ENCODE measurements around the gene HAPLN1. TPM values are rescaled to one million over a fixed set of nuclear protein-coding genes. Genes with fewer than 3 reads are reported as not detected.
A peak's percentile ranks its signal among the peaks of the same experiment; 100 is the strongest.

HAPLN1 gene
- total and polyA plus RNA-seq, 2 donors, result 0.14 to 0.18 TPM

GRCh38 chr5:83723031-83723430, 2.4 kb upstream of the HAPLN1 start:
- DNase-seq (ENCODE audit: low read depth in 6 of 9, low spot score in 9 of 9), result no peak
- 62% methylated on average over 7 of the region's 7 CpGs for whole genome bisulfite sequencing
- H3K9me3 ChIP-seq (ENCODE audit: control insufficient read depth in 2 of 2, insufficient read depth in 1 of 2, low read length in 1 of 2), result no peaks in the 10 kb centered on the region
- H3K27me3 ChIP-seq (ENCODE audit: control insufficient read depth in 2 of 2, insufficient read depth in 1 of 2, low read length in 1 of 2), result peaks cover 26 to 35% of the 10 kb centered on the region in 2 donors
- H3K4me3 ChIP-seq (ENCODE audit: low read length in 2 of 2), result no peak overlapping the region
- H3K4me1 ChIP-seq (ENCODE audit: control insufficient read depth in 2 of 2, insufficient read depth in 2 of 2, low read length in 2 of 2), result peaks cover 0 to 6% of the 10 kb centered on the region in 2 donors
- no peaks in the 10 kb centered on the region for H3K36me3 ChIP-seq (ENCODE audit: control insufficient read depth in 2 of 2, insufficient read depth in 2 of 2, low read length in 1 of 2)
- H3K27ac ChIP-seq (ENCODE audit: low read depth in 1 of 2, low read length in 1 of 2), result no peak overlapping the region

DNA sequence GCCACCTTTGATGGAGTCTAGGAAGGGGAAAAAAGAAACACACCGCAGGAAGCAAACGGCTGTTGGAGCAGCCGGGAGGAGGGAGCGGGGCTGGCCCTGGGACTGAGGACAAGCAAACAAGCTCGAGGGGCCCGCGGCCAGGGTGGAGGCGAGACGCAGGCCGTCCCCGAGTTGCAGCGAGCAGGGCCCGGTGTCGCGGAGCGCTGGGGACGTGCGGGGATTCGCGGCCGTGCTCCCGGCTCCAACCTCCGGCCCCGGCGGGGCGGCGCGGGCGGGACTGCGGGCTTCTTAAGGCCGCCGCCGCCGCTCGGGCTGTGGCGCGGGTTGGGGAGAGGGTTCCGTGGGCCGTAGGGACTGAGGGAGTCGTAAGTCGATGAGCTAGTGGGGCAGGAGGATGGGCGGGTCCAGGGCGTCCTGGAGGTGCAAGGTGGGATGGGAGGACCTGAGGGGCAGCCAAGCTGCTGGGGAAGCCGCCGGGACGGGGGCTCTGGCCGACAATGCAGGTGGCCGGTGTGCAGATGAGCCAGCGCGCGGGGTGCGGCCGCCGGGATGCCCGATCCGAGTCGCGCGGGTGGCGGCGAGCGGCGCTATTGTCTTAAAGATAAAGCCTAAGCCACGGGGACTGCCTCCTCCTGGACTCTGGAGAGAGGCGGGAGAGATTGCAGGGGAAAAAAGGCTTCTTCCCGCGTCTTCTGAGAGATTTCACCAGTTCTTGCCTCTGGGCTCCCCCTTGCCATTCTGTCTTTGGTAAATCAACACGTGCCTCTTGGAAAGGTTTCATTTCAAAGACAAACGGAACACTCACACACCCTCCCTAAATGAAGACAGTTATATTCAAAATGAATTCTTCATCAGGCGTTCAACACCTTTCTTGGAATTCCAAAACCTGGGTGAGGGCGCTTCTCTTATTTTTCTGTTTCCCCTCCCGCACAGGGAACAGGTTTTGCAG, 1.6 kb upstream of the HAPLN1 start:
- Histone ChIP-seq H3K4me3 (ENCODE audit: low read length in 2 of 2) (peak overlapping the region; percentile 17 to 20), H3K9me3 (ENCODE audit: control insufficient read depth in 2 of 2, insufficient read depth in 1 of 2, low read length in 1 of 2) (no peaks in the 10 kb centered on the region), H3K36me3 (ENCODE audit: control insufficient read depth in 2 of 2, insufficient read depth in 2 of 2, low read length in 1 of 2) (no peaks in the 10 kb centered on the region), H3K27me3 (ENCODE audit: control insufficient read depth in 2 of 2, insufficient read depth in 1 of 2, low read length in 1 of 2) (peaks cover 26 to 35% of the 10 kb centered on the region in 2 donors), H3K4me1 (ENCODE audit: control insufficient read depth in 2 of 2, insufficient read depth in 2 of 2, low read length in 2 of 2) (peaks cover 0 to 6% of the 10 kb centered on the region in 2 donors), H3K27ac (ENCODE audit: low read depth in 1 of 2, low read length in 1 of 2) (no peak overlapping the region)
- DNase-seq (ENCODE audit: low read depth in 6 of 9, low spot score in 9 of 9), result peak in 3 of 9 donors; percentile 13 to 46 (median 28)
- WGBS, result 5% methylated on average over 72 of the region's 72 CpGs

DNA sequence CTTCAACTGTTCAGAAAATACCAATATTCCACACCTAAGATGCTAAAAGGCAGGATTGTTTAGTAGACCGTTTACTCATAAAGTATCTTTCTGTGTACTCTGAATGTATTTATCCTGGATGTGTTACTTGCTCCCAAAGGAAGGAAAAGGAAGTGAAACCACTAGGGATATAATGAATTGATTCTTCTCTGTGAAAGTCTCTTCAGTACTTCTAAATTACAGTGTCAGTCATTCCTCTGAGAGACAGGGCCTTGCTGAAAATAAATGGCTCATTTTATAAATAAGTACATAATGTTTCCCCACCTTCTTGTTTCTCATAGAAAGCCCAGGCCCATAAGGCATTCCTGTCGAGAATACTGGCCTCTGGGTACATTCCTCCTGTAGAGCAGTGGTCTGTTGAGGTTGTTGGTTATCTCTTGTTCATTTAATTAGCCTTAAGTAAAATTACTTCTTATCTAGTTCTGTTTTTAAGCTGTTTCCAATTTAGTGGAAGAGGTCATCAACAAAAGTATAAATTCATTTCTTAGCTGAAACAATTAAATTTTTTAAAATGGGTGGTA, 1.6 kb downstream of the HAPLN1 start:
- 87% methylated on average over 2 of the region's 2 CpGs for WGBS
- H3K27me3 ChIP-seq (ENCODE audit: control insufficient read depth in 2 of 2, insufficient read depth in 1 of 2, low read length in 1 of 2), result peaks cover 26 to 35% of the 10 kb centered on the region in 2 donors
- H3K27ac ChIP-seq (ENCODE audit: low read depth in 1 of 2, low read length in 1 of 2), result no peak overlapping the region
- no peak for DNase-seq (ENCODE audit: low read depth in 6 of 9, low spot score in 9 of 9)
- H3K9me3 ChIP-seq (ENCODE audit: control insufficient read depth in 2 of 2, insufficient read depth in 1 of 2, low read length in 1 of 2), result no peaks in the 10 kb centered on the region
- H3K4me1 ChIP-seq (ENCODE audit: control insufficient read depth in 2 of 2, insufficient read depth in 2 of 2, low read length in 2 of 2), result peaks cover 0 to 6% of the 10 kb centered on the region in 2 donors
- H3K36me3 ChIP-seq (ENCODE audit: control insufficient read depth in 2 of 2, insufficient read depth in 2 of 2, low read length in 1 of 2), result no peaks in the 10 kb centered on the region
- no peak overlapping the region for H3K4me3 ChIP-seq (ENCODE audit: low read length in 2 of 2)

DNA sequence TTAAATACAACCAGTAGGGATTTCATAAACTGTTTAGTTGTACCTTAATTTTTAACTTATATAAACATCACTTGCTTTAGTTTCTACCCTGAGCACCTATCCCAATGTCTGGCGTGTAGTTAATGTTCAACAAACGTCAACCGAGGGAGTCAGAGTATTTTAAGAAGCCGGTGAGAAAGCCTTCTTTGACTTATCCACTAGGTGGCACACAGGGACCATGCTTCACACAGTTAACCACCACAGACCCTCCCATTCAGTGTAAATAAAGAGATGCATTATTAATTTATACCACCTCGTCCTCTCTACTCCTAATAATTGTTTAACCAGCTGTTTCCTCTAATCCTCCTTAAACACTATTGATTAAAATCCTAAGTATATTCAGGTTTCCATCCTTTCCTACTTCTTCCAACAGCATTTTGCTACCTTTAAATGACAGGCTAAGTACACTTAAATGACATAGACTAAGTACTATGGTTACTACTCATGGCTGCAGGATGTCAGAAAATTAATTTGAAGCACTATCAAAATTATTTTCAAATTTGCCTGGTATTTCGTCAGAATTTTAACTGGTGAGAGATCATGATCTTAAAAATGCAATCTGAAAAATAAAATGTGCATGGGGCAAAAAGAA, 2.3 kb downstream of the HAPLN1 start:
- H3K27me3 ChIP-seq (ENCODE audit: control insufficient read depth in 2 of 2, insufficient read depth in 1 of 2, low read length in 1 of 2), result peaks cover 26 to 35% of the 10 kb centered on the region in 2 donors
- H3K36me3 ChIP-seq (ENCODE audit: control insufficient read depth in 2 of 2, insufficient read depth in 2 of 2, low read length in 1 of 2), result no peaks in the 10 kb centered on the region
- no peak overlapping the region for H3K4me3 ChIP-seq (ENCODE audit: low read length in 2 of 2)
- no peaks in the 10 kb centered on the region for H3K9me3 ChIP-seq (ENCODE audit: control insufficient read depth in 2 of 2, insufficient read depth in 1 of 2, low read length in 1 of 2)
- H3K27ac ChIP-seq (ENCODE audit: low read depth in 1 of 2, low read length in 1 of 2), result no peak overlapping the region
- H3K4me1 ChIP-seq (ENCODE audit: control insufficient read depth in 2 of 2, insufficient read depth in 2 of 2, low read length in 2 of 2), result peaks cover 0 to 6% of the 10 kb centered on the region in 2 donors
- WGBS, result 14% methylated on average over 6 of the region's 6 CpGs
- DNase-seq (ENCODE audit: low read depth in 6 of 9, low spot score in 9 of 9), result peak; percentile 18 to 68 (median 38)

DNA sequence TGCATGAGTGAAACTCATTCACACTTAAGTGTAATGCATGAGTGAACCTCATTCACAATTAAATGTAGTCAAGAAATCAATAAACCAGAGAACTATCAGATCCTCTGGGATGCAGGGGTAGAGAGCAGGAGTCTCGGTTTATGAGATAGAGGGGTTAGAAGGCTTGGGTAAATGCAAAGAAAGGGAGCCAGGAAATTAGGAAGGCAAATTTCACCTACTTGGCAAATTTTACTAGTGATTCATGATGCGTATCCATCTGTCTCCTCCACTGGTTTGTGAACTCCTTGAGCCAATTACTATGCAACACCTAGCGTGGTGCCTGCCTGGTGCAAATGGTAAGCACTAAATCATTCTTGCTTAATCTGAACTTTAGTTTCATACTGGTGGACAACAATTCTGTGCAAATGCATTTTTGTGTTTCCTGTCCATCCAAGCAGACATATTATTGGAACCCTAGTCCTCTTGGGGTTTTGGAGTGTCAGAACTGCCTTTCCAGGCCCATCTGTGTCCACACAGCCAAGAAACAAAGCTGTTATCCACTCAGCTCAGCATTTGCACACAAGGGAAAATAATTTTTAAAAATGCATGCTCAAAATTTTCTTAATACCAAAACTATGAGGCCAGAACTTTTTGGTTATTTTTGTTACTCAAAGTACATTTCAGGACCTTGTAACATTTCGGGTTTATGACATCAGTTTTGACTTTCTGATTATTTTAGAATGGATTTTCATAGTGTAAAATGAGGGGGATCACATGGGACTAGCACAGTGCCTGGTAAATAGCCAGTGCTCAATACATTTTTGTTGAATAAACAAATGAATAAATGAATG, 5.2 kb downstream of the HAPLN1 start:
- H3K36me3 ChIP-seq (ENCODE audit: control insufficient read depth in 2 of 2, insufficient read depth in 2 of 2, low read length in 1 of 2), result no peaks in the 10 kb centered on the region
- no peak for DNase-seq (ENCODE audit: low read depth in 6 of 9, low spot score in 9 of 9)
- H3K27me3 ChIP-seq (ENCODE audit: control insufficient read depth in 2 of 2, insufficient read depth in 1 of 2, low read length in 1 of 2), result peaks cover 2 to 8% of the 10 kb centered on the region in 2 donors
- no peak overlapping the region for H3K4me3 ChIP-seq (ENCODE audit: low read length in 2 of 2)
- no peaks in the 10 kb centered on the region for H3K4me1 ChIP-seq (ENCODE audit: control insufficient read depth in 2 of 2, insufficient read depth in 2 of 2, low read length in 2 of 2)
- WGBS, result 92% methylated on average over 4 of the region's 4 CpGs
- no peak overlapping the region for H3K27ac ChIP-seq (ENCODE audit: low read depth in 1 of 2, low read length in 1 of 2)
- no peaks in the 10 kb centered on the region for H3K9me3 ChIP-seq (ENCODE audit: control insufficient read depth in 2 of 2, insufficient read depth in 1 of 2, low read length in 1 of 2)

- WGBS, result 88% methylated on average over 1 of the region's 1 CpG
- no peaks in the 10 kb centered on the region for H3K36me3 ChIP-seq (ENCODE audit: control insufficient read depth in 2 of 2, insufficient read depth in 2 of 2, low read length in 1 of 2)
These were observed 5.8 kb downstream of the HAPLN1 start for GRCh38 chr5:83714810-83715209.

GRCh38 chr5:83711982-83712601, 8.6 kb downstream of the HAPLN1 start:
- Histone ChIP-seq H3K4me3 (ENCODE audit: low read length in 2 of 2) (no peak overlapping the region), H3K9me3 (ENCODE audit: control insufficient read depth in 2 of 2, insufficient read depth in 1 of 2, low read length in 1 of 2) (no peaks in the 10 kb centered on the region), H3K36me3 (ENCODE audit: control insufficient read depth in 2 of 2, insufficient read depth in 2 of 2, low read length in 1 of 2) (no peaks in the 10 kb centered on the region), H3K4me1 (ENCODE audit: control insufficient read depth in 2 of 2, insufficient read depth in 2 of 2, low read length in 2 of 2) (no peaks in the 10 kb centered on the region), H3K27me3 (ENCODE audit: control insufficient read depth in 2 of 2, insufficient read depth in 1 of 2, low read length in 1 of 2) (no peaks in the 10 kb centered on the region), H3K27ac (ENCODE audit: low read depth in 1 of 2, low read length in 1 of 2) (no peak overlapping the region)
- 51% methylated on average over 2 of the region's 2 CpGs for WGBS
- DNase-seq (ENCODE audit: low read depth in 6 of 9, low spot score in 9 of 9), result peak in 4 of 9 donors; percentile 9 to 37 (median 20)

More at GRCh38 chr5:83714810-83715209, 5.8 kb downstream of the HAPLN1 start:
- Histone ChIP-seq H3K27ac (ENCODE audit: low read depth in 1 of 2, low read length in 1 of 2) (no peak overlapping the region), H3K9me3 (ENCODE audit: control insufficient read depth in 2 of 2, insufficient read depth in 1 of 2, low read length in 1 of 2) (no peaks in the 10 kb centered on the region), H3K4me1 (ENCODE audit: control insufficient read depth in 2 of 2, insufficient read depth in 2 of 2, low read length in 2 of 2) (no peaks in the 10 kb centered on the region), H3K27me3 (ENCODE audit: control insufficient read depth in 2 of 2, insufficient read depth in 1 of 2, low read length in 1 of 2) (peaks cover 0 to 2% of the 10 kb centered on the region in 2 donors), H3K4me3 (ENCODE audit: low read length in 2 of 2) (no peak overlapping the region)
- no peak for DNase-seq (ENCODE audit: low read depth in 6 of 9, low spot score in 9 of 9)

DNA sequence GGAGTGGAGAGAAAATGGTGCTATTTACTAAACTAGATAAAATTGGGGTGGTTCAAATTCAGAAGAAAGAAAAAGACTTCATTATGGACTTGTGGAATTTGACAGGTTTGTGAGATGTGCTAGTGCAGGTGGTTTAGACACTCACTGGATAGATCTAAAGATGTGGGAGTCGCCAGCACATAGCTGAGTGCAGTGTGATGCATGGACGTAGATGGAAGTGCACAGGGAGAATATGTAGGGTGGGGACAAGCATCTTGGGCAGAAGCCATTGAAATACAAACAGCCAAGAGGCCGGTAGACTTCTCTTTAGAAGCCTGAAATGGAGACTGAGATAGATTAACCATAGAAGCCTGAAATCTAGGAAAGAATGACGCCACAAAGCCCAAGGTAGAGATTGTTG, 10.7 kb downstream of the HAPLN1 start:
- WGBS, result 92% methylated on average over 4 of the region's 4 CpGs
- Histone ChIP-seq H3K9me3 (ENCODE audit: control insufficient read depth in 2 of 2, insufficient read depth in 1 of 2, low read length in 1 of 2) (no peaks in the 10 kb centered on the region), H3K27me3 (ENCODE audit: control insufficient read depth in 2 of 2, insufficient read depth in 1 of 2, low read length in 1 of 2) (no peaks in the 10 kb centered on the region)

More for the DNA sequence above, 10.7 kb downstream of the HAPLN1 start:
- Histone ChIP-seq H3K4me3 (ENCODE audit: low read length in 2 of 2) (no peak overlapping the region), H3K4me1 (ENCODE audit: control insufficient read depth in 2 of 2, insufficient read depth in 2 of 2, low read length in 2 of 2) (no peaks in the 10 kb centered on the region), H3K36me3 (ENCODE audit: control insufficient read depth in 2 of 2, insufficient read depth in 2 of 2, low read length in 1 of 2) (no peaks in the 10 kb centered on the region), H3K27ac (ENCODE audit: low read depth in 1 of 2, low read length in 1 of 2) (no peak overlapping the region)
- DNase-seq (ENCODE audit: low read depth in 6 of 9, low spot score in 9 of 9), result no peak

Measured in thymus (tissue), 11 donors.